HL-60/S4 (cell line): ENCODE results near the gene CAPN5.

Experiments
- in situ Hi-C: fragments of 300-500 bp; cut with MboI; formaldehyde crosslinking; loops from 2 replicates; pipeline ENCODE4 v1.14.3; 2022; ENCODE audit warnings: low sequenced_read_pairs

The CAPN5 gene

GRCh38 chr11:77063407-77063806 lies 3.4 kb upstream of the CAPN5 start:
- in situ Hi-C loops = no loop called here

GRCh38 chr11:77063861-77064260 lies 2.9 kb upstream of the CAPN5 start:
- in situ Hi-C loops = no loop called here

- in situ Hi-C loops = no loop called here
These were observed 2.0 kb upstream of the CAPN5 start for GRCh38 chr11:77064648-77065217.

- in situ Hi-C loops = no loop called here
These were observed 918 bp upstream of the CAPN5 start for GRCh38 chr11:77065878-77066228.

- in situ Hi-C loops = no loop called here
These were observed 1.2 kb downstream of the CAPN5 start for GRCh38 chr11:77067861-77068443.

- in situ Hi-C loops = no loop called here
These were observed 1.9 kb downstream of the CAPN5 start for GRCh38 chr11:77068457-77069335.

GRCh38 chr11:77069336-77069968 lies 2.7 kb downstream of the CAPN5 start:
- in situ Hi-C loops = no loop called here

- in situ Hi-C loops = loop anchor here (10.0 kb wide), 1 partner anchor 255 kb away; no protein-coding TSS in a partner anchor
These were observed 3.3 kb downstream of the CAPN5 start for GRCh38 chr11:77069969-77070582.

- in situ Hi-C loops = loop anchor here (10.0 kb wide), 1 partner anchor 256 kb away; no protein-coding TSS in a partner anchor
These were observed 4.3 kb downstream of the CAPN5 start for GRCh38 chr11:77071077-77071476.

- in situ Hi-C loops = loop anchor here (10.0 kb wide), 1 partner anchor 257 kb away; no protein-coding TSS in a partner anchor
These were observed 5.2 kb downstream of the CAPN5 start for GRCh38 chr11:77071671-77072605.

GRCh38 chr11:77072851-77073327 lies 6.1 kb downstream of the CAPN5 start:
- in situ Hi-C loops = loop anchor here (10.0 kb wide), 1 partner anchor 258 kb away; no protein-coding TSS in a partner anchor

GRCh38 chr11:77073328-77074001 lies 6.7 kb downstream of the CAPN5 start:
- in situ Hi-C loops = loop anchor here (10.0 kb wide), 1 partner anchor 259 kb away; no protein-coding TSS in a partner anchor

GRCh38 chr11:77074205-77074604 lies 7.4 kb downstream of the CAPN5 start:
- in situ Hi-C loops = loop anchor here (10.0 kb wide), 1 partner anchor 259 kb away; no protein-coding TSS in a partner anchor

- in situ Hi-C loops = loop anchor here (10.0 kb wide), 1 partner anchor 260 kb away; no protein-coding TSS in a partner anchor
These were observed 8.0 kb downstream of the CAPN5 start for GRCh38 chr11:77074626-77075221.

- in situ Hi-C loops = loop anchor here (10.0 kb wide), 1 partner anchor 261 kb away; no protein-coding TSS in a partner anchor
These were observed 8.7 kb downstream of the CAPN5 start for GRCh38 chr11:77075425-77075905.

- in situ Hi-C loops = loop anchor here (10.0 kb wide), 1 partner anchor 265 kb away; no protein-coding TSS in a partner anchor
These were observed 12.9 kb downstream of the CAPN5 start for GRCh38 chr11:77079666-77080065.

- in situ Hi-C loops = no loop called here
These were observed 14.0 kb downstream of the CAPN5 start for GRCh38 chr11:77080643-77081210.

GRCh38 chr11:77081381-77081851 lies 14.6 kb downstream of the CAPN5 start:
- in situ Hi-C loops = no loop called here
